CD14-positive monocyte (primary cell): ENCODE results near the gene GNG2. TPM values are rescaled to one million over a fixed set of nuclear protein-coding genes. Genes with fewer than 3 reads are reported as not detected.

ENCODE experiments used
- DNase-seq, 3 donors: peaks; one replicate each; pipeline ENCODE4 v3.0.0-alpha.2; 2011 to 2022
- H2AFZ ChIP-seq: 2 replicates; pipeline ENCODE4 v1.6.0; 2012; ENCODE audit warnings: mild to moderate bottlenecking, low read depth, low read length, inconsistent platforms; ENCODE audit not compliant: insufficient read depth, poor library complexity, severe bottlenecking
- H3K27ac ChIP-seq, 2 donors: 1 replicate in 1 of 2; 2 replicates in 1 of 2; pipeline ENCODE4 v1.5.1; 2012 to 2013; ENCODE audit warnings: low read length in 2 of 2, control low read depth in 1 of 2, inconsistent platforms in 1 of 2, low read depth in 1 of 2, mild to moderate bottlenecking in 1 of 2
- H3K27me3 ChIP-seq, 2 donors: one replicate each; pipeline versions ENCODE4 v1.6.0 to v1.6.1; 2011 to 2013; ENCODE audit warnings: low read length in 2 of 2; ENCODE audit not compliant: control insufficient read depth in 2 of 2, insufficient read depth in 2 of 2
- H3K36me3 ChIP-seq, 2 donors: replicated peaks in 1 of 2; 1 replicate in 1 of 2; 2 replicates in 1 of 2; pipeline versions ENCODE4 v1.5.1 to v1.6.1; 2012 to 2013; ENCODE audit warnings: low read length in 2 of 2, control low read depth in 1 of 2, inconsistent platforms in 1 of 2, mild to moderate bottlenecking in 1 of 2; ENCODE audit not compliant: insufficient read depth in 2 of 2, control insufficient read depth in 1 of 2
- H3K4me1 ChIP-seq, 2 donors: 1 replicate in 1 of 2; 2 replicates in 1 of 2; pipeline versions ENCODE4 v1.5.1 to v1.6.1; 2012 to 2013; ENCODE audit warnings: low read length in 2 of 2, control low read depth in 1 of 2, inconsistent platforms in 1 of 2, mild to moderate bottlenecking in 1 of 2, moderate library complexity in 1 of 2; ENCODE audit not compliant: insufficient read depth in 2 of 2, control insufficient read depth in 1 of 2
- H3K4me2 ChIP-seq: replicated peaks from 2 replicates; pipeline ENCODE3; 2012; ENCODE audit warnings: low read length, moderate library complexity, mild to moderate bottlenecking; ENCODE audit not compliant: poor library complexity, severe bottlenecking; ENCODE audit errors: extremely low read depth
- H3K4me3 ChIP-seq, 3 experiments: fragments of 200-600 bp in 1 of 3; sonication (generic) in 1 of 3; replicated peaks in 1 of 3; 1 replicate in 2 of 3; 2 replicates in 1 of 3; pipeline ENCODE4 v1.5.1; 2011 to 2013; ENCODE audit warnings: low read length in 3 of 3, mild to moderate bottlenecking in 3 of 3, control low read depth in 2 of 3, low read depth in 2 of 3, inconsistent platforms in 1 of 3, moderate library complexity in 1 of 3
- H3K79me2 ChIP-seq: 2 replicates; pipeline ENCODE4 v1.6.0; 2012; ENCODE audit warnings: mild to moderate bottlenecking, control low read depth, inconsistent platforms, low read length, moderate library complexity; ENCODE audit not compliant: insufficient read depth
- H3K9ac ChIP-seq: 2 replicates; pipeline ENCODE4 v1.6.0; 2017; ENCODE audit warnings: low read length, mild to moderate bottlenecking; ENCODE audit not compliant: insufficient read depth, poor library complexity, severe bottlenecking
- H3K9me3 ChIP-seq, 2 donors: replicated peaks in 1 of 2; 1 replicate in 1 of 2; 2 replicates in 1 of 2; pipeline versions ENCODE4 v1.5.1 to v1.6.1; 2012 to 2013; ENCODE audit warnings: low read length in 2 of 2, control low read depth in 1 of 2; ENCODE audit not compliant: control insufficient read depth in 1 of 2, insufficient read depth in 1 of 2
- H4K20me1 ChIP-seq: 2 replicates; pipeline ENCODE4 v1.6.0; 2012; ENCODE audit warnings: mild to moderate bottlenecking, low read length, control low read depth, moderate library complexity; ENCODE audit not compliant: insufficient read depth
- H3K27ac Mint-ChIP-seq, 7 donors: one replicate each; pipeline ENCODE4 v1.8.0; 2020; ENCODE audit warnings: mild to moderate bottlenecking in 7 of 7, mixed read lengths in 7 of 7, moderate library complexity in 6 of 7, inconsistent platforms in 2 of 7
- H3K27me3 Mint-ChIP-seq, 3 donors: one replicate each; pipeline ENCODE4 v1.8.0; 2021 to 2022; ENCODE audit warnings: low read depth in 3 of 3, mild to moderate bottlenecking in 3 of 3, mixed read lengths in 3 of 3, moderate library complexity in 3 of 3, inconsistent platforms in 1 of 3
- H3K36me3 Mint-ChIP-seq, 2 donors: one replicate each; pipeline ENCODE4 v1.8.0; 2020; ENCODE audit warnings: mixed read lengths in 2 of 2, inconsistent platforms in 1 of 2, mild to moderate bottlenecking in 1 of 2
- H3K4me1 Mint-ChIP-seq: one replicate; pipeline ENCODE4 v1.8.0; 2020; ENCODE audit warnings: mild to moderate bottlenecking, mixed read lengths
- H3K4me3 Mint-ChIP-seq, 2 donors: one replicate each; pipeline ENCODE4 v1.8.0; 2020; ENCODE audit warnings: mild to moderate bottlenecking in 2 of 2, mixed read lengths in 2 of 2, moderate library complexity in 1 of 2
- H3K9me3 Mint-ChIP-seq, 7 donors: one replicate each; pipeline ENCODE4 v1.8.0; 2020 to 2022; ENCODE audit warnings: mixed read lengths in 7 of 7, mild to moderate bottlenecking in 6 of 7, moderate library complexity in 6 of 7, inconsistent platforms in 2 of 7
- WGBS: methylation state at CpG from one replicate; pipeline ENCODE4 v1.1.5; 2013; ENCODE audit warnings: missing lambda C conversion rate; ENCODE audit not compliant: insufficient coverage; 5-methylcytosine and 5-hydroxymethylcytosine counted together
- intact Hi-C, 2 donors: fragments of 100-400 bp; cut with micrococcal nuclease; formaldehyde crosslinking; loops; one replicate each; pipeline versions ENCODE4 v1.15.0 to v1.15.1; 2023
- polyA plus RNA-seq, 3 donors: library from polyadenylated mRNA; depleted of rRNA in 1 of 3; unstranded in 2 of 3; stranded (reverse) in 1 of 3; fragments of 300-500 nt in 2 of 3; fragments of >200 nt in 1 of 3; fragmentation: Illumina TruSeq in 2 of 3; gene quantifications; 1 replicate in 2 of 3; 2 replicates in 1 of 3; pipeline ENCODE4 v1.2.3, GENCODE V29; 2012 to 2021
- TF ChIP-seq, protein P1 (sequence below): fragments of 200-600 bp; IDR thresholded peaks from one replicate; pipeline ENCODE4 v1.8.0; 2022; ENCODE audit warnings: antibody characterized with exemption, mild to moderate bottlenecking

Gene GNG2
- polyA plus RNA-seq, 3 donors: 42.7 to 151 (median 146) TPM

DNA sequence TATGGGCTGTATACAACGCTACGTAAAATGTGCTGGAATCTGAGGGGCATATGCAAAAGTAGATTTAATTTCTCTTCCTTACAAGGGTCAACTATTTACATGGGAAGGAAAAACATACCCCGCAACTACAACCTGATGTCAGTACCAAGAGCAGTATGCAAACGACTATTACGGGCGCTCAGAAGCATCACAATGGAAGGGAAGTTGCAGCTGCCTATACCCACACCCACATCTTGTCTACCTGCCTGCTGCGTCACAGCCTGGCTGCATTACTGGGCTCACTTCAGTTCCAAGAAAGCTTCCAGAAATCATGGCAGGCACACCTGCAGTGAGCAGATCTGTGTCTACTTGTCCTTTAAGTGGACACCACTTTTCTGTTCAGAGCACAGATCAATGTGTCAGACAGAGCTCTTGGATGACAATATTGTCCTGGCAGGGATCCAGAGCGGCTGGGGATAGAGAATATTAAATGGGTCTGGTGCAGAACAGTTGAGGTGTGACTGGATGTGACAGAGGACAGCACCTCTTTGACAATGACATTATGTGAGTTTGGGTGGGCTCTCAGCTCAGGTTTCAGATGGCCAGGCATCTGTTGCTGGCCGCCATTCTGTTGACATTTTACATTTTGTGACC is 41.5 kb upstream of the GNG2 start:
- Histone ChIP-seq H3K4me2 (no peak overlapping the region), H3K4me1 (no peaks in the 10 kb centered on the region), H3K9ac (no peak overlapping the region), H4K20me1 (no peaks in the 10 kb centered on the region), H3K4me3 (no peak overlapping the region), H3K36me3 (no peaks in the 10 kb centered on the region), H3K9me3 (no peaks in the 10 kb centered on the region), H2AFZ (no peak overlapping the region), H3K27me3 (no peaks in the 10 kb centered on the region), H3K27ac (no peak overlapping the region), H3K79me2 (no peaks in the 10 kb centered on the region)
- WGBS: 88% methylated on average over 5 of the region's 9 CpGs
- no peak overlapping the region for H3K4me3 Mint-ChIP-seq
- peaks cover 0 to 2% (median 0%) of the 10 kb centered on the region in 7 donors for H3K9me3 Mint-ChIP-seq
- H3K4me1 Mint-ChIP-seq: no peaks in the 10 kb centered on the region
- no peaks in the 10 kb centered on the region for H3K36me3 Mint-ChIP-seq
- no peak for DNase-seq
- intact Hi-C loops: no loop called here
- peaks cover 0 to 8% (median 6%) of the 10 kb centered on the region in 3 donors for H3K27me3 Mint-ChIP-seq
- H3K27ac Mint-ChIP-seq: no peak overlapping the region
- TF ChIP-seq, protein P1, sequence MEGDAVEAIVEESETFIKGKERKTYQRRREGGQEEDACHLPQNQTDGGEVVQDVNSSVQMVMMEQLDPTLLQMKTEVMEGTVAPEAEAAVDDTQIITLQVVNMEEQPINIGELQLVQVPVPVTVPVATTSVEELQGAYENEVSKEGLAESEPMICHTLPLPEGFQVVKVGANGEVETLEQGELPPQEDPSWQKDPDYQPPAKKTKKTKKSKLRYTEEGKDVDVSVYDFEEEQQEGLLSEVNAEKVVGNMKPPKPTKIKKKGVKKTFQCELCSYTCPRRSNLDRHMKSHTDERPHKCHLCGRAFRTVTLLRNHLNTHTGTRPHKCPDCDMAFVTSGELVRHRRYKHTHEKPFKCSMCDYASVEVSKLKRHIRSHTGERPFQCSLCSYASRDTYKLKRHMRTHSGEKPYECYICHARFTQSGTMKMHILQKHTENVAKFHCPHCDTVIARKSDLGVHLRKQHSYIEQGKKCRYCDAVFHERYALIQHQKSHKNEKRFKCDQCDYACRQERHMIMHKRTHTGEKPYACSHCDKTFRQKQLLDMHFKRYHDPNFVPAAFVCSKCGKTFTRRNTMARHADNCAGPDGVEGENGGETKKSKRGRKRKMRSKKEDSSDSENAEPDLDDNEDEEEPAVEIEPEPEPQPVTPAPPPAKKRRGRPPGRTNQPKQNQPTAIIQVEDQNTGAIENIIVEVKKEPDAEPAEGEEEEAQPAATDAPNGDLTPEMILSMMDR: no peak

DNA sequence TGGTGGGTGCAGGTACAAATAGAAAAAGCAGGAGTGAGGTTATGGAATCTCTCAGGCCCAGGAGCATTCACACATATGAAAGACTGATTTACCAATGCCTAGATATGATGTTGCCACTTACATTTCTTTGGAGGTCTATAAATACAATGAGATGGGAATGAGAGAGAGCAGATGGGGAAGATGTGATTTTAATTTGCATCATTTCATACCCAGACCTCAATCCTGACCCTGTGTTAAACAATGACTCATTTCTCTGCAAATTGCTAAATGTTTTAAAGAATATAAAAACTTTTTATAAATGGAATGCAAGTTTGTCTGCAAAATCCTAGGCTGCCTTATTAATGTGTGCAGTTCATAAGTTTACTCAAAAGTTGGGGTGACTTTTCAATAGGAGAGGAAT is 38.6 kb upstream of the GNG2 start:
- no peak overlapping the region for H3K9ac ChIP-seq
- H3K27me3 ChIP-seq: no peaks in the 10 kb centered on the region
- H3K9me3 Mint-ChIP-seq: peaks cover 0 to 2% (median 0%) of the 10 kb centered on the region in 7 donors
- no peak overlapping the region for H3K27ac ChIP-seq
- no peak overlapping the region for H2AFZ ChIP-seq
- H3K4me2 ChIP-seq: no peak overlapping the region
- H3K4me3 Mint-ChIP-seq: no peak overlapping the region
- H3K4me1 Mint-ChIP-seq: no peaks in the 10 kb centered on the region
- no peaks in the 10 kb centered on the region for H3K36me3 Mint-ChIP-seq
- H3K9me3 ChIP-seq: no peaks in the 10 kb centered on the region
- TF ChIP-seq, protein P1: no peak
- no peaks in the 10 kb centered on the region for H3K36me3 ChIP-seq
- no peak overlapping the region for H3K4me3 ChIP-seq
- H3K27me3 Mint-ChIP-seq: peaks cover 0 to 10% (median 4%) of the 10 kb centered on the region in 3 donors
- no peaks in the 10 kb centered on the region for H3K4me1 ChIP-seq
- no peak for DNase-seq
- intact Hi-C loops: no loop called here
- no peak overlapping the region for H3K27ac Mint-ChIP-seq
- no peaks in the 10 kb centered on the region for H3K79me2 ChIP-seq
- no peaks in the 10 kb centered on the region for H4K20me1 ChIP-seq
